SJCRH30 (cell line): ENCODE data around the gene PRRG4. TPM values are rescaled to one million over a fixed set of nuclear protein-coding genes. Genes with fewer than 3 reads are reported as not detected.
"Not testable (repeated sequence)": the region's sequence is repeated elsewhere in the genome, so short reads cannot be mapped to it uniquely, and the experiment has no call there.

Experiments
- DNase-seq, 2 experiments: peaks; one replicate each; pipeline ENCODE4 v3.0.0-alpha.2; 2015 to 2020
- H3K27ac ChIP-seq: fragments of 250-450 bp; sonication (Bioruptor Pico); 2 replicates; pipeline ENCODE4 v1.5.1; 2020; ENCODE audit warnings: mild to moderate bottlenecking, moderate library complexity
- H3K27me3 ChIP-seq: fragments of 250-450 bp; sonication (Bioruptor Pico); 2 replicates; pipeline ENCODE4 v1.5.1; 2020; ENCODE audit warnings: mild to moderate bottlenecking, moderate library complexity
- H3K36me3 ChIP-seq: fragments of 250-450 bp; sonication (Bioruptor Pico); 2 replicates; pipeline ENCODE4 v1.5.1; 2020; ENCODE audit warnings: mild to moderate bottlenecking, moderate library complexity
- H3K4me1 ChIP-seq: fragments of 250-450 bp; sonication (Bioruptor Pico); 2 replicates; pipeline ENCODE4 v1.5.1; 2020; ENCODE audit warnings: mild to moderate bottlenecking, moderate library complexity
- H3K4me3 ChIP-seq: fragments of 250-450 bp; sonication (Bioruptor Pico); 2 replicates; pipeline ENCODE4 v1.5.1; 2020; ENCODE audit warnings: mild to moderate bottlenecking, moderate library complexity
- H3K9me3 ChIP-seq: fragments of 250-450 bp; sonication (Bioruptor Pico); replicated peaks from 2 replicates; pipeline ENCODE4 v1.5.1; 2020; ENCODE audit warnings: mild to moderate bottlenecking, moderate library complexity
- total RNA-seq: library from RNA; depleted of rRNA; stranded (reverse); fragments of >200 nt; shearing (Covaris generic); gene quantifications from 2 replicates; pipeline ENCODE4 v1.2.3, GENCODE V29; 2014

The PRRG4 gene
- total RNA-seq, 1 experiment from 2014 or later, result not detected

- Histone ChIP-seq H3K4me1 (no peaks in the 10 kb centered on the region), H3K9me3 (0 out of 2 replicates have a peak, but pooled peaks cover 3% of the 10 kb centered on the region), H3K4me3 (no peak overlapping the region), H3K27me3 (no peaks in the 10 kb centered on the region), H3K36me3 (no peaks in the 10 kb centered on the region), H3K27ac (no peak overlapping the region)
- peak in 1 of 2 experiments; percentile 13 for DNase-seq
Measured at GRCh38 chr11:32884770-32885384, 55.1 kb downstream of the PRRG4 start.

DNA sequence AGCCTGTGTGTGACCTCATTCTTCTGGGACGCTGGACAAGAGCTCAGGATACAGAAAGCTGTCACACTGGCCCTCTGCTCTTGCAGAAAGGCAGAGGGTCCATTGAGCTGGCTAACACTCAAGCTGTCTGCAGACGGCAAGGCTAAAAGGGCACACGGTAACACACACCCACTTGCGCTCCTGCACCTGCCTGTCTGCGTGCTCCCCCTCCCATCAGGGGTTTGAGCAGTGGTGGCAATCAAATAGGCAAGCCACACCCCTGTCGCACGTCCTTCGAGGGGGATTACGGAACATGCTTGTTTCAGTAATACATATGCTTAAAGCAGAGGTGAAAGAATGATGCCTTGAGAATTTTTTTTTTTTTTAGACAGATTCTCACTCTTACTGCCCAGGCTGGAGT is 55.8 kb downstream of the PRRG4 start:
- Histone ChIP-seq H3K36me3 (no peaks in the 10 kb centered on the region), H3K27ac (no peak overlapping the region), H3K9me3 (0 out of 2 replicates have a peak, but pooled peaks cover 3% of the 10 kb centered on the region), H3K27me3 (no peaks in the 10 kb centered on the region), H3K4me1 (no peaks in the 10 kb centered on the region), H3K4me3 (no peak overlapping the region)
- no peak for DNase-seq

- Histone ChIP-seq H3K27me3 (no peaks in the 10 kb centered on the region), H3K36me3 (no peaks in the 10 kb centered on the region), H3K27ac (no peak overlapping the region), H3K4me1 (peaks cover 3% of the 10 kb centered on the region), H3K4me3 (no peak overlapping the region), H3K9me3 (0 out of 2 replicates have a peak, but pooled peaks cover 3% of the 10 kb centered on the region)
- DNase-seq, result no peak
Measured at GRCh38 chr11:32886180-32886579, 56.5 kb downstream of the PRRG4 start.

GRCh38 chr11:32887707-32888383 is 58.1 kb downstream of the PRRG4 start:
- not testable (repeated sequence) for H3K27ac ChIP-seq, H3K27me3 ChIP-seq, H3K4me3 ChIP-seq, DNase-seq, H3K9me3 ChIP-seq, H3K4me1 ChIP-seq, H3K36me3 ChIP-seq

DNA sequence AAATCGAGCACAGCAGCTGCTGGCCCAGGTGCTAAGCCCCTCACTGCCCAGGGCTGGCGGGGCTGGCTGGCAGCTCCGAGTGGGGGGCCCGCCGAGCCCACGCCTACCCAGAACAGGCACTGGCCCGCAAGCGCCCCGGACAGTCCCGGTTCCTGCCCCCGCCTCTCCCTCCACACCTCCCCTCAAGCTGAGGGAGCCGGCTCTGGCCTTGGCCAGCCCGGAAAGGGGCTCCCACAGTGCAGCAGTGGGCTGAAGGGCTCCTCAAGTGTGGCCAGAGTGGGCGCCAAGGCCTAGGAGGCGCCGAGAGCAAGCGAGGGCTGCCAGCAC is 58.6 kb downstream of the PRRG4 start:
- not testable (repeated sequence) for H3K36me3 ChIP-seq, DNase-seq, H3K27ac ChIP-seq, H3K4me3 ChIP-seq, H3K4me1 ChIP-seq, H3K9me3 ChIP-seq, H3K27me3 ChIP-seq

DNA sequence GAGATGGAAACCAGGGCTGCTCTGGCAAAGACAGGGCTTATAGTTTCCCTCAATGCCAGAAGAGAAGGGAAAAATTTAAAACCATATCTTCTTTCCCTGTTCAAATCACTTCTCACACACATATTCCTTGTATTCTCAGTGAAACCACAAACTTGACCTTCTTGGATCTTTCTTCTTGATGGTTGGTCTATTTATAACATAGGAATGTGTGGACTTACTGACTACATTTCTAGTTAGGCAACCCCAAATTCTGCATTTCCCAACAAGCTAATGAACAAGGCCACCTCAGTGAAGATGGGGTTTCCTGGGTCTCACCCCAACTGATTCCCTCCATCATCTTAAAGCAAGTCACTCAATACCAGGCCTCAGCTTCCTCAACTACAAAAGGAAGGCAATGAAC is 59.1 kb downstream of the PRRG4 start:
- no peaks in the 10 kb centered on the region for H3K36me3 ChIP-seq
- no peaks in the 10 kb centered on the region for H3K27me3 ChIP-seq
- H3K9me3 ChIP-seq, result no peaks in the 10 kb centered on the region
- DNase-seq, result no peak
- H3K27ac ChIP-seq, result no peak overlapping the region
- H3K4me3 ChIP-seq, result no peak overlapping the region
- H3K4me1 ChIP-seq, result peaks cover 8% of the 10 kb centered on the region

GRCh38 chr11:32890843-32891656 is 61.3 kb downstream of the PRRG4 start:
- H3K4me1 ChIP-seq, result peaks cover 13% of the 10 kb centered on the region
- no peaks in the 10 kb centered on the region; the same call in 1 of the 2 replicates for H3K36me3 ChIP-seq
- H3K4me3 ChIP-seq, result peak overlapping the region; percentile 99
- H3K9me3 ChIP-seq, result no peaks in the 10 kb centered on the region
- DNase-seq, result peak in 1 of 2 experiments; percentile 10
- no peak overlapping the region for H3K27ac ChIP-seq
- H3K27me3 ChIP-seq, result no peaks in the 10 kb centered on the region

- Histone ChIP-seq H3K27ac (peak overlapping the region; percentile 98), H3K4me3 (peak overlapping the region; percentile 99), H3K27me3 (no peaks in the 10 kb centered on the region), H3K4me1 (peaks cover 13% of the 10 kb centered on the region), H3K9me3 (no peaks in the 10 kb centered on the region), H3K36me3 (no peaks in the 10 kb centered on the region; the same call in 1 of the 2 replicates)
- no peak for DNase-seq
Measured at GRCh38 chr11:32891657-32892354, 62.1 kb downstream of the PRRG4 start.

GRCh38 chr11:32892355-32893092 is 62.8 kb downstream of the PRRG4 start, which contains the start of gene QSER1:
Gene QSER1 (plus strand): TSS chr11:32892811. CDS start chr11:32893126, 315 bp downstream.
- DNase-seq, result peak; percentile 78 to 79
- Histone ChIP-seq H3K9me3 (no peaks in the 10 kb centered on the region), H3K4me1 (peaks cover 13% of the 10 kb centered on the region), H3K27ac (peak within 1 kb of the TSS; percentile 98), H3K27me3 (no peaks in the 10 kb centered on the region), H3K36me3 (no peaks in the 10 kb centered on the region; the same call in none of the 2 replicates), H3K4me3 (peak within 1 kb of the TSS; percentile 99)

GRCh38 chr11:32893093-32893342 is 63.3 kb downstream of the PRRG4 start:
- Histone ChIP-seq H3K27ac (peak overlapping the region; percentile 93), H3K9me3 (no peaks in the 10 kb centered on the region), H3K4me1 (peaks cover 13% of the 10 kb centered on the region)

DNA sequence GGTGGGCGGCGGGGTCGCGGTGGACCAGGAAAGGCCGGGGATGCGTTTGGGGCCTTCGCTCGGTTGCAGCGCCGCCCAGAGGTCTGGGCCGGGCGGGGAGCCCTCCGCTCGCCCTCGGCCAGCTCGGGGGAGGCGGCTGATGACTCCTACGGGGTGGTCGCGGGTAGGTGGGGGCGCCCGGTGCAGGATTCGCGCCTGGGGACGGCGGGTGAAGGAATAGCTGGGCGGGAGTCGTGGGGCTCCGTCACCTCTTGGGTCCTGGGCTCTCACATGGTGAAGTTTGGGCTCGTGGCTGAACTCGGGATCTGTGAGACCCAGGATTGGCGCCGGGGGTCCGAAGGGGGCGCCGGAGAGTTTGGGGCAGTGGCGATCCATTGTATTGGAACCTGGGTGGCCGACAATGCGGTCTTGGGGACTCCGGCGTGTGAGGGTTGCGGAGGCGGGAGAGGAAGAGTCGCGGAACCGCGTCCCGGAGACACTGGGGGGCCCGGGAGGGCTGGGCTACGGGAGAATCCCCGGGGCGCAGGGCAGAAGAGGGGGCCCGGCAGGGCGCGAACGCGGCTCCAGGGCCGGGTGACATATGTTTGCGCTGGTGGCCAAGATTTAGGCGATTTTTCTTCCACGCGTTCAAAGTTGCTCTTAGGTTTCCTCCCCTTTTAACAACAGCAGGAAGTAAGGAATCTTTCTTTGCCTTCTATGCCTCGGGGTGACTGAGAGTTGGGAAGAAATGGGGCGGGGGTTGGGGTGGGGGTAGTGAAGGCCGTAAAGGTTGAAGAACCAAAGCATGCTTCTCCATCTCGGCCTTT is 63.8 kb downstream of the PRRG4 start:
- peak; percentile 71 to 72 for DNase-seq
- Histone ChIP-seq H3K27me3 (no peaks in the 10 kb centered on the region), H3K36me3 (peaks cover 2% of the 10 kb centered on the region), H3K4me1 (peaks cover 13% of the 10 kb centered on the region), H3K9me3 (no peaks in the 10 kb centered on the region), H3K27ac (peak overlapping the region; percentile 93), H3K4me3 (peak overlapping the region; percentile 99)

More at GRCh38 chr11:32893093-32893342, 63.3 kb downstream of the PRRG4 start:
- DNase-seq, result no peak
- H3K4me3 ChIP-seq, result peak overlapping the region; percentile 99
- no peaks in the 10 kb centered on the region for H3K27me3 ChIP-seq
- H3K36me3 ChIP-seq, result peaks cover 1% of the 10 kb centered on the region

- Histone ChIP-seq H3K27ac (peak overlapping the region; percentile 93), H3K27me3 (no peaks in the 10 kb centered on the region), H3K4me3 (peak overlapping the region; percentile 99), H3K9me3 (no peaks in the 10 kb centered on the region), H3K4me1 (peaks cover 13% of the 10 kb centered on the region), H3K36me3 (peaks cover 5% of the 10 kb centered on the region)
- DNase-seq, result peak; percentile 60 to 77
Measured at GRCh38 chr11:32894149-32894827, 64.6 kb downstream of the PRRG4 start.

GRCh38 chr11:32894921-32895320 is 65.2 kb downstream of the PRRG4 start:
- peaks cover 13% of the 10 kb centered on the region for H3K4me1 ChIP-seq
- no peaks in the 10 kb centered on the region for H3K9me3 ChIP-seq
- peak overlapping the region; percentile 99 for H3K4me3 ChIP-seq
- peak overlapping the region; percentile 93 for H3K27ac ChIP-seq
- no peak for DNase-seq
- no peaks in the 10 kb centered on the region for H3K27me3 ChIP-seq
- peaks cover 10% of the 10 kb centered on the region for H3K36me3 ChIP-seq
